Measurements from ENCODE around the gene MOB3B.

MOB3B gene

GRCh38 chr9:27472195-27472594, 57.4 kb downstream of the MOB3B start:
- TF ChIP-seq, protein P1, sequence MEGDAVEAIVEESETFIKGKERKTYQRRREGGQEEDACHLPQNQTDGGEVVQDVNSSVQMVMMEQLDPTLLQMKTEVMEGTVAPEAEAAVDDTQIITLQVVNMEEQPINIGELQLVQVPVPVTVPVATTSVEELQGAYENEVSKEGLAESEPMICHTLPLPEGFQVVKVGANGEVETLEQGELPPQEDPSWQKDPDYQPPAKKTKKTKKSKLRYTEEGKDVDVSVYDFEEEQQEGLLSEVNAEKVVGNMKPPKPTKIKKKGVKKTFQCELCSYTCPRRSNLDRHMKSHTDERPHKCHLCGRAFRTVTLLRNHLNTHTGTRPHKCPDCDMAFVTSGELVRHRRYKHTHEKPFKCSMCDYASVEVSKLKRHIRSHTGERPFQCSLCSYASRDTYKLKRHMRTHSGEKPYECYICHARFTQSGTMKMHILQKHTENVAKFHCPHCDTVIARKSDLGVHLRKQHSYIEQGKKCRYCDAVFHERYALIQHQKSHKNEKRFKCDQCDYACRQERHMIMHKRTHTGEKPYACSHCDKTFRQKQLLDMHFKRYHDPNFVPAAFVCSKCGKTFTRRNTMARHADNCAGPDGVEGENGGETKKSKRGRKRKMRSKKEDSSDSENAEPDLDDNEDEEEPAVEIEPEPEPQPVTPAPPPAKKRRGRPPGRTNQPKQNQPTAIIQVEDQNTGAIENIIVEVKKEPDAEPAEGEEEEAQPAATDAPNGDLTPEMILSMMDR (IDR thresholded peaks at IDR 0.05; ENCODE audit: low read depth, low read length, missing control alignments) = no peak
- in situ Hi-C loops (cut with HindIII; ENCODE audit: low sequenced_read_pairs) = no loop called here
- no peak overlapping the region for H3K4me3 ChIP-seq (ENCODE audit: low read depth, low read length)
- peak; percentile 31 for DNase-seq (ENCODE audit: low read depth)

GRCh38 chr9:27471789-27472188, 57.8 kb downstream of the MOB3B start:
- TF ChIP-seq, protein P1 (IDR thresholded peaks at IDR 0.05; ENCODE audit: low read depth, low read length, missing control alignments) = no peak
- DNase-seq (ENCODE audit: low read depth) = no peak
- no peak overlapping the region for H3K4me3 ChIP-seq (ENCODE audit: low read depth, low read length)
- in situ Hi-C loops (cut with HindIII; ENCODE audit: low sequenced_read_pairs) = no loop called here

- in situ Hi-C loops (cut with HindIII; ENCODE audit: low sequenced_read_pairs) = no loop called here
- TF ChIP-seq, protein P1 (IDR thresholded peaks at IDR 0.05; ENCODE audit: low read depth, low read length, missing control alignments) = no peak
- H3K4me3 ChIP-seq (ENCODE audit: low read depth, low read length) = no peak overlapping the region
- no peak for DNase-seq (ENCODE audit: low read depth)
These were observed 58.2 kb downstream of the MOB3B start for GRCh38 chr9:27471366-27471765.

DNA sequence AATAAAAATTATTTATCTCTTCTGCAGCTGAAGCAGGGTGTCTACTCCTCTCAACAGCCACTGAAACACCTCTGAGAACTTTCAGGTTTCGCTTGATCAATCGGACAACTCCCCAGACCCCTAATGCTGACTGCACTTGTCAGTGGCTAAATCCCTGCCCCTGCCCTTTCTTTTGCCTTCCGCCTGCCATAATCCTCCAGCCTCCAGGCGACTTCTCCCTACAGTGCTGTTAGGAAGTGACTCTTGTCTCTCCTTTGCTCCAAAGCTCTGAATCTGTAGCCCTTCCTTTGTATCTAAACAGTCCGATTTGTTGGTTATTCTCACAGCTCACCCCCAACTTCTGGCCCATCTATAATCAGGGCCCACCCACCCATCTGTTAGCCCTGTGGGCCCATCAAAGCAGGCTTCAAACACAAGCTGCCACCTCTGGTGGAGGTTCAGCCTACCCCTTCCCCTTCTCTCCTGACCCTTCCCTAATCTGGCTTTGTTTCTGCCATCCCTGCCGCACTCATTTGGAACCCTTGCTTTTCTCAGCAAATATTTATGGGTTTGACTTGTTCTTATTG, 59.2 kb downstream of the MOB3B start:
- TF ChIP-seq, protein P1 (IDR thresholded peaks at IDR 0.05; ENCODE audit: low read depth, low read length, missing control alignments) = no peak
- DNase-seq (ENCODE audit: low read depth) = no peak
- no peak overlapping the region for H3K4me3 ChIP-seq (ENCODE audit: low read depth, low read length)
- in situ Hi-C loops (cut with HindIII; ENCODE audit: low sequenced_read_pairs) = no loop called here

GRCh38 chr9:27469550-27469949, 60.1 kb downstream of the MOB3B start:
- in situ Hi-C loops (cut with HindIII; ENCODE audit: low sequenced_read_pairs) = no loop called here
- H3K4me3 ChIP-seq (ENCODE audit: low read depth, low read length) = no peak overlapping the region
- TF ChIP-seq, protein P1 (IDR thresholded peaks at IDR 0.05; ENCODE audit: low read depth, low read length, missing control alignments) = no peak
- no peak for DNase-seq (ENCODE audit: low read depth)

GRCh38 chr9:27468462-27469110, 61.0 kb downstream of the MOB3B start:
- TF ChIP-seq, protein P1 (IDR thresholded peaks at IDR 0.05; ENCODE audit: low read depth, low read length, missing control alignments) = no peak
- DNase-seq (ENCODE audit: low read depth) = peak; percentile 12
- in situ Hi-C loops (cut with HindIII; ENCODE audit: low sequenced_read_pairs) = no loop called here
- no peak overlapping the region for H3K4me3 ChIP-seq (ENCODE audit: low read depth, low read length)

All from astrocyte of the cerebellum (primary cell).